ENCODE measurements around the gene CIDEC.

DNA sequence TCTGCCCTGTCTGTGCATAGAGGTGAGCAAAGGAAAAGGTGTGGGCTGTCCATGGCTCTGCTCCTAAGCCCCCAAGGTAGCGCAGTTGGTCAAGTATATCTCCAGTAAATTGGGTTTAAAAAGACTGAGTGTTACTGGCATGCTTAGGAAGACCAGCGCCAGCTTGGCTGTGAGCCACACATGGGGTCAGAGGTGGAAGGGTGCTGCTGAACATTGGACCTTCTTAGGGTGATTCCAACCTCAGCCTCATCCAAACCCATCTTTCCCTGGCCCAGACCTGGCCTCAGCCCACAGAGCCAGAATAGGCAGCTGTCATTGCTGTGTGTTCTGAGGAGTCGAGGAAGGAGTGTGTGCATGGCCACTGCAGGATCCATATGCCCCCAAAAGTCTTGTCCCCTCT lies 28.2 kb upstream of the CIDEC start:
- TF ChIP-seq, protein P1, sequence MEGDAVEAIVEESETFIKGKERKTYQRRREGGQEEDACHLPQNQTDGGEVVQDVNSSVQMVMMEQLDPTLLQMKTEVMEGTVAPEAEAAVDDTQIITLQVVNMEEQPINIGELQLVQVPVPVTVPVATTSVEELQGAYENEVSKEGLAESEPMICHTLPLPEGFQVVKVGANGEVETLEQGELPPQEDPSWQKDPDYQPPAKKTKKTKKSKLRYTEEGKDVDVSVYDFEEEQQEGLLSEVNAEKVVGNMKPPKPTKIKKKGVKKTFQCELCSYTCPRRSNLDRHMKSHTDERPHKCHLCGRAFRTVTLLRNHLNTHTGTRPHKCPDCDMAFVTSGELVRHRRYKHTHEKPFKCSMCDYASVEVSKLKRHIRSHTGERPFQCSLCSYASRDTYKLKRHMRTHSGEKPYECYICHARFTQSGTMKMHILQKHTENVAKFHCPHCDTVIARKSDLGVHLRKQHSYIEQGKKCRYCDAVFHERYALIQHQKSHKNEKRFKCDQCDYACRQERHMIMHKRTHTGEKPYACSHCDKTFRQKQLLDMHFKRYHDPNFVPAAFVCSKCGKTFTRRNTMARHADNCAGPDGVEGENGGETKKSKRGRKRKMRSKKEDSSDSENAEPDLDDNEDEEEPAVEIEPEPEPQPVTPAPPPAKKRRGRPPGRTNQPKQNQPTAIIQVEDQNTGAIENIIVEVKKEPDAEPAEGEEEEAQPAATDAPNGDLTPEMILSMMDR (tag by site-specific recombination; IDR thresholded peaks at IDR 0.05) = no peak
- TF ChIP-seq, protein P2, sequence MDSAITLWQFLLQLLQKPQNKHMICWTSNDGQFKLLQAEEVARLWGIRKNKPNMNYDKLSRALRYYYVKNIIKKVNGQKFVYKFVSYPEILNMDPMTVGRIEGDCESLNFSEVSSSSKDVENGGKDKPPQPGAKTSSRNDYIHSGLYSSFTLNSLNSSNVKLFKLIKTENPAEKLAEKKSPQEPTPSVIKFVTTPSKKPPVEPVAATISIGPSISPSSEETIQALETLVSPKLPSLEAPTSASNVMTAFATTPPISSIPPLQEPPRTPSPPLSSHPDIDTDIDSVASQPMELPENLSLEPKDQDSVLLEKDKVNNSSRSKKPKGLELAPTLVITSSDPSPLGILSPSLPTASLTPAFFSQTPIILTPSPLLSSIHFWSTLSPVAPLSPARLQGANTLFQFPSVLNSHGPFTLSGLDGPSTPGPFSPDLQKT (IDR thresholded peaks at IDR 0.05; ENCODE audit: borderline replicate concordance, low read depth, low read length) = no peak
- TF ChIP-seq, protein P3, sequence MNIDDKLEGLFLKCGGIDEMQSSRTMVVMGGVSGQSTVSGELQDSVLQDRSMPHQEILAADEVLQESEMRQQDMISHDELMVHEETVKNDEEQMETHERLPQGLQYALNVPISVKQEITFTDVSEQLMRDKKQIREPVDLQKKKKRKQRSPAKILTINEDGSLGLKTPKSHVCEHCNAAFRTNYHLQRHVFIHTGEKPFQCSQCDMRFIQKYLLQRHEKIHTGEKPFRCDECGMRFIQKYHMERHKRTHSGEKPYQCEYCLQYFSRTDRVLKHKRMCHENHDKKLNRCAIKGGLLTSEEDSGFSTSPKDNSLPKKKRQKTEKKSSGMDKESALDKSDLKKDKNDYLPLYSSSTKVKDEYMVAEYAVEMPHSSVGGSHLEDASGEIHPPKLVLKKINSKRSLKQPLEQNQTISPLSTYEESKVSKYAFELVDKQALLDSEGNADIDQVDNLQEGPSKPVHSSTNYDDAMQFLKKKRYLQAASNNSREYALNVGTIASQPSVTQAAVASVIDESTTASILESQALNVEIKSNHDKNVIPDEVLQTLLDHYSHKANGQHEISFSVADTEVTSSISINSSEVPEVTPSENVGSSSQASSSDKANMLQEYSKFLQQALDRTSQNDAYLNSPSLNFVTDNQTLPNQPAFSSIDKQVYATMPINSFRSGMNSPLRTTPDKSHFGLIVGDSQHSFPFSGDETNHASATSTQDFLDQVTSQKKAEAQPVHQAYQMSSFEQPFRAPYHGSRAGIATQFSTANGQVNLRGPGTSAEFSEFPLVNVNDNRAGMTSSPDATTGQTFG (tag by site-specific recombination; IDR thresholded peaks at IDR 0.05; ENCODE audit: borderline replicate concordance) = no peak
- no peak for TF ChIP-seq ZNF24 (tag by site-specific recombination; IDR thresholded peaks at IDR 0.05)
- TF ChIP-seq KLF7 (tag by site-specific recombination; IDR thresholded peaks at IDR 0.05; ENCODE audit: borderline replicate concordance) = no peak
- TF ChIP-seq, protein P4, sequence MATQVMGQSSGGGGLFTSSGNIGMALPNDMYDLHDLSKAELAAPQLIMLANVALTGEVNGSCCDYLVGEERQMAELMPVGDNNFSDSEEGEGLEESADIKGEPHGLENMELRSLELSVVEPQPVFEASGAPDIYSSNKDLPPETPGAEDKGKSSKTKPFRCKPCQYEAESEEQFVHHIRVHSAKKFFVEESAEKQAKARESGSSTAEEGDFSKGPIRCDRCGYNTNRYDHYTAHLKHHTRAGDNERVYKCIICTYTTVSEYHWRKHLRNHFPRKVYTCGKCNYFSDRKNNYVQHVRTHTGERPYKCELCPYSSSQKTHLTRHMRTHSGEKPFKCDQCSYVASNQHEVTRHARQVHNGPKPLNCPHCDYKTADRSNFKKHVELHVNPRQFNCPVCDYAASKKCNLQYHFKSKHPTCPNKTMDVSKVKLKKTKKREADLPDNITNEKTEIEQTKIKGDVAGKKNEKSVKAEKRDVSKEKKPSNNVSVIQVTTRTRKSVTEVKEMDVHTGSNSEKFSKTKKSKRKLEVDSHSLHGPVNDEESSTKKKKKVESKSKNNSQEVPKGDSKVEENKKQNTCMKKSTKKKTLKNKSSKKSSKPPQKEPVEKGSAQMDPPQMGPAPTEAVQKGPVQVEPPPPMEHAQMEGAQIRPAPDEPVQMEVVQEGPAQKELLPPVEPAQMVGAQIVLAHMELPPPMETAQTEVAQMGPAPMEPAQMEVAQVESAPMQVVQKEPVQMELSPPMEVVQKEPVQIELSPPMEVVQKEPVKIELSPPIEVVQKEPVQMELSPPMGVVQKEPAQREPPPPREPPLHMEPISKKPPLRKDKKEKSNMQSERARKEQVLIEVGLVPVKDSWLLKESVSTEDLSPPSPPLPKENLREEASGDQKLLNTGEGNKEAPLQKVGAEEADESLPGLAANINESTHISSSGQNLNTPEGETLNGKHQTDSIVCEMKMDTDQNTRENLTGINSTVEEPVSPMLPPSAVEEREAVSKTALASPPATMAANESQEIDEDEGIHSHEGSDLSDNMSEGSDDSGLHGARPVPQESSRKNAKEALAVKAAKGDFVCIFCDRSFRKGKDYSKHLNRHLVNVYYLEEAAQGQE (tag by site-specific recombination; IDR thresholded peaks at IDR 0.05) = no peak
- no peak for TF ChIP-seq ZNF677 (tag by site-specific recombination; IDR thresholded peaks at IDR 0.05)
- TF ChIP-seq, protein P5, sequence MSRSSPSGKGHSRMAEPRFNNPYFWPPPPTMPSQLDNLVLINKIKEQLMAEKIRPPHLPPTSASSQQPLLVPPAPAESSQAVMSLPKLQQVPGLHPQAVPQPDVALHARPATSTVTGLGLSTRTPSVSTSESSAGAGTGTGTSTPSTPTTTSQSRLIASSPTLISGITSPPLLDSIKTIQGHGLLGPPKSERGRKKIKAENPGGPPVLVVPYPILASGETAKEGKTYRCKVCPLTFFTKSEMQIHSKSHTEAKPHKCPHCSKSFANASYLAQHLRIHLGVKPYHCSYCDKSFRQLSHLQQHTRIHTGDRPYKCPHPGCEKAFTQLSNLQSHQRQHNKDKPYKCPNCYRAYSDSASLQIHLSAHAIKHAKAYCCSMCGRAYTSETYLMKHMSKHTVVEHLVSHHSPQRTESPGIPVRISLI (tag by site-specific recombination; IDR thresholded peaks at IDR 0.05) = no peak
- TF ChIP-seq ZNF121 (tag by site-specific recombination; IDR thresholded peaks at IDR 0.05) = no peak
